HG02798 (cell line): ENCODE measurements around the gene PZP.
"Not testable (repeated sequence)": the region's sequence is repeated elsewhere in the genome, so short reads cannot be mapped to it uniquely, and the experiment has no call there.

Experiments
- ATAC-seq: cut with Tn5 transposase; IDR thresholded peaks from one replicate; pipeline ENCODE4 v1.9.1; 2021; ENCODE audit warnings: mild to moderate bottlenecking; ENCODE audit not compliant: unreplicated experiment, poor library complexity

Gene PZP

DNA sequence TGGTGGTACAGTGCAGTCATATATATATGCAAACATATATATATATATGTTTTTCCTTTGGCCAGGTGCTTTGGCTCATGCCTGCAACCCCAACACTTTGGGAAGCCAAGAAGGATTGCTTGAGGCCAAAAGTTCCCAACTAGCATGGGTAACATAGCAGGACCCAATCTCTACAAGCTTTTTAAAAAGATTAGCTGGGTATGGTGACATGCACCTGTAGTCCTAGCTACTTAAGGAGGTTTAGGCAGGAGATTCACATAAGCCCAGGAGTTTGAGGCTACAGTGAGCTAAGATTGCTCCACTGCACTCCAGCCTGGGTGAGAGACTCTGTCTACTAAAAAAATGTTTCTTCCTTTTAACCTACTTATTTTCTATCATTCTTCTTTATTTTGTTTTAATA lies 10.2 kb downstream of the PZP start:
- no peak for ATAC-seq

DNA sequence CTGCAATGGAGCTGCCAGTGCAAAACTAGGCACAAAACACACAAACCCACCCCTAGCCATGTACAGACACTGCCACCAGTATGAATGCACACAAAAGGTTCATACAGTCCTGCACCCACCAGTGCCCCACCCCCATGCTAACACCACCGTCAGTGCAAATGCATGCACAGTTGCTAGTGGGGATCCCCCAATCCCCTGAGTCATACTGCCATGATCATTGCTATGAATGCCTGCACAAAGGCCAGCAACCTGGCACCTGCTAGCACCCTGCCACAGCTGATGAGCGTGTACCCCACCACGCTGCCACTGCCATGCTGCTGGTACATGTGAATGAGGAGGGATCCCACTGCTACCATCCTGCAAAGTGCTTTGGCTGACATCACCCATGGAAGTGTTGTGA lies 23.9 kb downstream of the PZP start:
- no peak for ATAC-seq

DNA sequence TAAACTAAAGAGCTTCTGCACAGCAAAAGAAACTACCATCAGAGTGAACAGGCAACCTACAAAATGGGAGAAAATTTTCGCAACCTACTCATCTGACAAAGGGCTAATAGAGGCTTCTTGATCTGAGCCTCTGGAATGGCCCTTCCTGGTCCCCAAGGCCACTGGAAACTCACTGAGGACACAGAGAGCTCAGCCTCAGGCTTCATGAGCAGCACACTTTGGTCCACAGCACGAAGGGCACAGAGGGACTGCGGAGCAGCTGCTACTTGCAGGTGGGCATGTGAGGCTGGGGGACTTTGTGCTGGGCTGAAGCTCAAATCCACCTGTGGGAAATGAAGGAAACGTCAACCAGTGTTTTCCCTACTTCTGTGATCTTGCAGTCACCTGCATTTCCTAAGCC lies 27.4 kb downstream of the PZP start:
- no peak for ATAC-seq

DNA sequence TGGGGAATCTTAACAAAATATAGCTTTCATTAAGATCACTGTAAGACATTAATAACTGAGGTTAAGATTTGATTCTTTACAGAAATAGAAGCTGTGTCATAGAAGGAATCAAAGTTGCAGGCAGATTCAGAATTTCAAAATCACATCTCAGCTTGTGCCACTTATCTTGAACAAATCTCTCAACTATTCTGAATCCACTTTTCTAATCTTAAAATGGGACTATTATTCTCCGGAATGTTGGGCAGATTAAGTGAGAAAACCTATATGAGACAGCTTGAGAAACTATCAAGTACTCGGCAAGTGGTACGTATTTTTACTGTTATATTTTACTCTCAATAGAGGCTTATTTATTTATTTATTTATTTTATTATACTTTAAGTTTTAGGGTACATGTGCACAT lies 28.4 kb downstream of the PZP start:
- no peak for ATAC-seq

DNA sequence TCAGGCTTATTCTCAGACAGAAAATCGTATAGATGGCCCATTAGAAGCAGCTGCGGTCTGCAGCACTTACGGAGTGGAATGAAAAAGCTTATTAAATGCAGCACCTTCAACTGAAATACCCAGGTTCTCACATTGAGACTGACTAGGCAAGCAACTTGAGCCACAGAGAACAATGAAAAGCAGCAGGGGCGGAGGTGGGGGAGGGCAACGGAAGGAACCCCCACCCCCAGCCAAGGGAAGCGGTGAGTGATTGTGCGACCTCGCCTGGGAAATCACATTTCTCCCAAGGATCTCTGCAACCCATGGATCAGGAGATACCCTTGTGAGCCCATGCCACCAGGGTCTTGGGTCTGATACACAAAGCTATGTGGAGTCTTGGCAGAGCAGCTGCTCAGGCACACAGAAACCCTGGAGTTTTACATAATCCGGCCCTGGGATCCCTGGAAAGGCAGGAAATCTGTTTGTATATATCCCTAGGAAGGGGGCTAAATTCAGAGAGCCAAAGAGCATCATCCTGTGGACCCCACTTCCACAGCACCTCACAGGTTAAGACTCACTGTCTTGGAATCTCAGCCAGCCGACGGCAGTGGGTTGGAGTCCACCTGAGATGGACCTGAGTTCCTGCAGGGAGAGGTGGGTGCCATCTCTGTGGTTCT lies 38.1 kb downstream of the PZP start:
- ATAC-seq, result no peak

DNA sequence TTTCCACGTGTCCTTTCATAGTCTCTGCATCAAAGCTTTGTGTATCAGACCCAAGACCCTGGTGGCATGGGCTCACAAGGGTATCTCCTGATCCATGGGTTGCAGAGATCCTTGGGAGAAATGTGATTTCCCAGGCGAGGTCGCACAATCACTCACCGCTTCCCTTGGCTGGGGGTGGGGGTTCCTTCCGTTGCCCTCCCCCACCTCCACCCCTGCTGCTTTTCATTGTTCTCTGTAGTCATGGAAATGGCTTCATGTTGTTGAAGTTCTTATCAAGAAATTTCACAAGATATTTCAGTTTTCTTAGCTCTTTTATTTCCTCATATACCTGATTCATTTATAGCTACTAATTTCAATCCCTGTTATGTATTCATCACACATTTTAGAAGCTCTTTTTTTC lies 40.9 kb downstream of the PZP start:
- not testable (repeated sequence) for ATAC-seq

DNA sequence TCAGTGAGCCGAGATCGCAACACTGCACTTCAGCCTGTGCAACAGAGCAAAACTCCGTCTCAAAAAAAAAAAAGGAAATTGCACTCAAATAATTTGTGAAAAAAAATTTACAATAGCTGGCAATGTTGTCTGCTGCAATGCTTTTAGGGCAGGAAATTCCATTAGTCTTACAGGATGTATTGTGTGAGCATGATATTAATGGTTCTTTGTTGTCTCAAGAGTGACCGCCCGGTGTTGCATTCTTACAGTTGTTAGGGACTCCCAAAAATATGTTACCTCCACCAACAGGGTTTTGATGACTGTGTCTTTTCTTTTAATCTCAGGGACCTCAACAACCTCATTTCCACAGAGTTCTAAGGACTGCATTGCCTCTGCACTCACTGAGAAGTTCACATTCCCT lies 44.8 kb downstream of the PZP start:
- ATAC-seq, result no peak

DNA sequence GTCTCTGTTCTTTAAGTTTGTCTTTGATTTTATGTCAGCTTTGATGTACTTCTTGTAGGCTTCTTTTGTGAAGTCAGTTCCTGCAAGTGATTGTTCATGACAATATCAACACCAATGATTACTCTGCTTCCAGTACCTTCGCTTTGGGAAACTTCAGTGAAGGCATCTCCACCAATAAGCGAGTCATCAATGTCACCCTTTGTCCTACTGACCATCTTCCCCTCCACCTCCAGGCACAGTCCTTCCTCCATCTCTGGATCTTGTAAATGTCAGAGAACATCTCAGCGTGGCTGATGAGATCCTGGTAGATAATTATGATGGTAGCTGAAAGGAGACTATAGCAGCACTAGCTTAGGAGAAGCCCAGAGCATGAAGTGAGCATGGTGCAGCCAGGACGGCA lies 52.1 kb downstream of the PZP start:
- no peak for ATAC-seq

DNA sequence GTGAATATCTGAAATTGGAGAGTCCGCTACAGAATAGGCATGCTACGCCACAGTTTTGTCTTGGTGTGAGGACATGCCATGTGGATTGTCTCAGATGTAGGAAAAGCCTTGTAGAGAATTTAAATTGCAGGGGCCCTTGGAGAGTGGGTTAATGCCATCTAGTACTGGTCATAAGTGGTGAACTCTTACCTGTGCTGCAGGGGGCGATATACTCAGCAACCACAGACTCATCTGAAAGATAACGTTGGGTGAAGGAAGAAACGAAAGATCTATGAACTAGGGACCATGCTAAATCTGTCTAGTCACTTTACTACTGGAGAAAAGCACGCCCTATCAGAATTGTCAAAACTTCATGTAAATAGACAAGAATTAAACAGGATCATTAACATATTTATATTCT lies 58.8 kb downstream of the PZP start:
- ATAC-seq, result no peak

DNA sequence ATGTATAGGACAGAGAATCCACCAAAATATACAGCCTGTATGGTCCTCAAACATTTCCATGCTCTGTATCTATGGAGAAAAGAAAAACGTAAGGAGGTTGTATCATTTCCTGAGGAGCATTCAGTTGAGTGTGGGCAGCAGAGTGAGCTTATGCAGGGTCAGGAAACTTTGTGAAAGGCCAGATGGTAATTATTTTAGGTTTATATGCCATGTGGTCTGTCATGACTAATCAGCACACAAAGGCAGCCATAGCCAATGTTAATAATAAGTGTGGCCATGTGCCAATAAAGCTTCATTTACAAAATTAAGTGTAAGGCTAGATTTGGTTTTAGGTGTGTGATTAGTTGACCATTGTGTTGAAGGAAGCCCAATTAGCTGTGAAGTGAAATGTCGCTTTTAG lies 59.3 kb downstream of the PZP start:
- ATAC-seq, result no peak

DNA sequence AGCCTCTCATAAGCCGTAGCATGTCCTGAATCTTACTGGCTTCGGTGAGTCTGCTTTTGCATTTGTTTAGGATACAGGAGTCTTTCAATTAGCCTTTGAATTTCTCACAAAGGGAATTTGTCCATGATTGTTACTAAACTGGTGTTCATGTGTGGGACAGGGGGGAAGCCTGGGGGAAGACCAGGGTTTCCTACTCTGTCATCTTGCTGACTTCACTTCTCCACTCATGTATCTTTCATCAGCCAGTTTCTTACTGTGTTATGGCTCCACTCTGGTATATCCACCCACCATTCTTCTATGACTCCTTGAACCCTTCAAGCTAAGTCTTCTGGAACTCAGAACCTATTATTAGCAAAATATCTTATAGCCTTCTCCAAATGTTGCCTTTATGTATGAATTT lies 60.7 kb downstream of the PZP start:
- ATAC-seq, result no peak

DNA sequence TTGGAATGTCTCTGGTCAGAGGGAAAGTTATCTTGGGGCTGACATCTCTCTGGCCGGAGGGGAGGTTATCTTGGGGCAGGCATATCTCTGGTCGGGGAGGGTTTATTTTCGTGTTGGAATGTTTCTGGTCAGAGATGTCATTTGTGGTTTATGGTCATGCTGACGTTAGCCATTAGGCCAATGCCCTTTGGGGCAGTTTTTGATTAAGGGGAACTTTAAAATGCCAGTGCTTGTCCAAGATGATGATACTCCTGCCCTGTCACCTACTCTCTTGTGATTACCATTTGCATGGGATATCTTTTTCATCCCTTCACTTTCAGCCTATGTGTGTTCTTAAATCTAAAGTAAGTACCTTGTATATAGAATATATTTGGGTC lies 63.5 kb downstream of the PZP start:
- no peak for ATAC-seq

DNA sequence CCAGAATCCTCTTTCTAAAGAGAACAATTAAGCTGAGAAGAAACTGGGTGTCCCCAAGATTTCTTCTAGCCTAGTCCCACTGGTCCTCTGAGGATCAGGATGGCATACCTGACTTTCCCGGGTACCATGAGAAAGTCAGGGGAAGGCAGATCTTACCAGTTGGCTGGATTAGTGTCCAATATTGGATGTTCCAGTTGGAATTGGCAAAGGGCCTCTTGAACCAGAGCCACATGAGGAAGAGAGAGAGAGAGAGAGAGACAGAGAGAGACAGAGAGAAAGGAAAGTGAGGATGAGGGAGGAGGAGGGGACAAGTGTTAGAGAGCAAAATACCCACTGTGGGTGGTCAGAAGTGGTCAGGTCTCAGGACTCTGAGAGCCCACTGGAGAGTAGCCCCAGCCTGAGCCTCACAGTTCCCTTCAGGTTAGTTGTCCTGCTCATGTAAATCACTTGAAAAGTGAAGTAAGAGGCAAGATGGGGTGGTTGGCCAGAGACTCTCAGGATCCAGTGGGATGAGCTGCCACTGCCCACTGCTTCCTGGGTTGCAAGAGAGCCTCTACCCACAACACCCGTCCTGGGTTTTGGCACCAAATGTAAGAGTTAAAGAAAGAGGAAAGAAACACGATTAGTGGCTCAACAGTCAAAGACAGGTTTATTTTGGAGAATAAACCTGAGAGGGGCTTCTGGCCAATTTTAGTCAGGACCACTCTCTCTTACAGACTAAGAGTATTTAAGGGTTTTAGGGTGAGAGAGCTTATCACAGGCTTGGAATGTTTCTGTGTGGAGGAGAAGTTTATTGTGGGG lies 64.1 kb downstream of the PZP start:
- no peak for ATAC-seq

DNA sequence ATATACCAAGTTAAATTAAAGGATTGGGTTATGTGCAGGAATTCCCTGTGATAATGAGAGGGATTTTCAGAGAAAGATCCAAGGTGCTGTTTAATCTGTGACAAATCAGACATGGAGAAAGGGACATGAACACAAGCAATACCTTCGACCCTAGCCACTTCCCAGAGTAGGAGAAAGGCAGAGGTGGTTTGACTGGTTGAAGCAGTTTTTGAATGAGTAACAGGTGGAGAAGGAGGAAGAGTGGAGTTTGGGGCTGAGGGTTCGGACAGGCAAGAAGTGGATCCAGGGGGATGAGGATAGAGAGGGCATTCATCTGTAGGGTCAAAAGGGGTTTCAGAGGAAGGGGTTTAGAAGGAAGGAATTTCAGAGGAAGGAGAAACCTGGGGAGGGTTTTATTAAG lies 65.1 kb downstream of the PZP start:
- no peak for ATAC-seq

DNA sequence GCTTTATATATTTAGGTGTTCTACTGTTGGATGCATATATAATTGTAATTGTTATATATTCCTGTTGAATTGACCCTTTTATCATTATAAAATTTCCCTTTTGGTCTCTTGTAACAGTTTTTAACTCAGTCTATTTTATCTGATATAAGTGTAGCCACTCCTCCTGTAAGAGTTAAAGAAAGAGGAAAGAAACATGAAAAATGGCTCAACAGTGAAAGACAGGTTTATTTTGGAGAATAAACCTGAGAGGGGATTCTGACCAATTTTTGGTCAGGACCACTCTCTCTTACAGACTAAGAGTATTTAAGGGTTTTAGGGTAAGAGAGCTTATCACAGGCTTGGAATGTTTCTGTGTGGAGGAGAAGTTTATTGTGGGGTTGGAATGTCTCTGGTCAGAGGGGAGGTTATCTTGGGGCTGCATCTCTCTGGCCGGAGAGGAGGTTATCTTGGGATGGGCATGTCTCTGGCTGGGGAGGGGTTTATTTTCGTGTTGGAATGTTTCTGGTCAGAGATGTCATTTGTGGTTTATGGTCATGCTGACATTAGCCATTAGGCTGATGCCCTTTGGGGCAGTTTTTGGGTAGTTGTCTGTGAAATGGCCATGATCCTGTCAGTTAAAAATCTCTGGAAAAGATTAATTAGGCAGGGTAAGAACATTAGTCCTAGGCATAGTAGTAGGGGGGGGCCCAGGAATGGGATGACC lies 68.5 kb downstream of the PZP start:
- ATAC-seq, result not testable (repeated sequence)

DNA sequence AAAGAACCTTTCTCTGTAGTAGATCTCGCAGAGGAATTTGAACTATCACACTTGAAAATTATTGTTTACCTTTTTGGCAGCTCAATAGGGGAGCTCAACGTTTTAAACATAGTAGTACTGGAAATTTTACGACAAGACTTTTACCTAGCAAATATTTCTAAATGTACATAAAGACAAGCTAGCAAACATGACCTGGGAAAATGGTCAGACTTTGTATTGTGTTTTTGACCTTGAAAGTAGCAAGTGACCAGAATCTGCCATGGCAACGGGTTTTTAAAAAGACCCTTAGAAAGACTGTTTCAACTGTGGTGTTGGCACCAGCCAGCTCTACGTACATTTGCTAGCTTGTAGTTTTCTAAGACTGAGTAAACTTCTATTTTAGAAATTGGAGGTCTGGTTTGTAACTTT lies 72.3 kb downstream of the PZP start:
- no peak for ATAC-seq

DNA sequence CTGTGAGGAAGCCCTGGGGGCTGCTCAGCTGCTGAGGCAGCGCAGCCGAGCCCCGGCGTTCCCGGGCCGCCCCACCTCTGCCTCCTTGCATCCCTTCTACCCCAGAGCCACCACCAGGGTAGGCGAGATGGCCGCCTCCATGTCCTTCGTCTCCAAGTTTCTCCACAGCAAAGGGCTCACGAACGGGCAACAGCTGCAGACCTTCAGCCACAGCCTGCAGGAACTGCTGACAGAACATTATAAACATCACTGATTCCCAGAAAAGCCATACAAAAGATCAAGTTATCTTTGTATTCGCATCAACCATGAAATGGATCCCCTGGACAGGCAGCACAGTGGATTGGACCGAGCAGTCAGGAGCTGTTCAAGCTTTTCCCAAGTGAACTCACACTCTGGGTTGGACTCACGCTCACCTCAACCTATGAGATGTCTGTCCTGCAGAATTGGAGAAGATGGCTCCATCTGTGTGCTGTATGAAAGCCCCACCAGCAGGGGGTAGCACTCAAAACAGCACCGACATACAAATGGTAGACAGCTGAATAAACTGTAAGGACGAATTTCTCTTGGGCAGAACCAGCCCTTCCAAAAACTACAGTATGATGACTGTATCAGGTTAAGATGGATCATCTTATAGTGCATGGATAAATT lies 73.1 kb downstream of the PZP start:
- no peak for ATAC-seq

DNA sequence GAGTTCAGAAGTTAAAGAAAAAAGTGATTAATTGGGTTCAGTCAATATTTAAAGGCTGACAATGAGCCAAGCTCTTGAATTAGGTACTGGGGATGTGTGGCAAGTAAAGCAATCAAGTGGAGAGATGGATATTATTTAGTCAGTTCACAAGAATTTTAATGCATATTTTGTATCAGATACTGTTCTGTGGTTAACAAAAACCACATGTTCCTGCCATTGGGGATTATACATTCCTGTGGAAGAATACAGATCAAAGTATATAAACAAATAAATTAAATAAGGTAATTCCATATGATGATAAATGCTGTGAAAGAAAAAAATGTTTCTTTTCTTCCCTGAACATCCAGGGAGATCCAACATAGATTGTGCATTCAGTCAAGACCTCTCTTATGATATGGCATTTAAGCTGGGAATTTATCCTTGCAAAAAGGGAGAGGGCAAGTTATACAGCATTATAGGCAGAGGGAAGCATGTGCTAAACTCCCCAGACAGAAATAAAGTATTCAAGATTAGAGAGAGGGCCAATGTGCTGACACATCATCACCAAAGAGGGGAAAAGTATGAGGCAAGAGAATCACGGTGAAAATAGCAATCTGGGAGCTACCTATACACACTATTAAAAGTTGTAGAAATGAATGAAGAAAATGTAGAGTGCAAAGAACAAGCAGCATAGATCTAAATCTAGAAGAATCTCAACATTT lies 74.8 kb downstream of the PZP start:
- no peak for ATAC-seq

DNA sequence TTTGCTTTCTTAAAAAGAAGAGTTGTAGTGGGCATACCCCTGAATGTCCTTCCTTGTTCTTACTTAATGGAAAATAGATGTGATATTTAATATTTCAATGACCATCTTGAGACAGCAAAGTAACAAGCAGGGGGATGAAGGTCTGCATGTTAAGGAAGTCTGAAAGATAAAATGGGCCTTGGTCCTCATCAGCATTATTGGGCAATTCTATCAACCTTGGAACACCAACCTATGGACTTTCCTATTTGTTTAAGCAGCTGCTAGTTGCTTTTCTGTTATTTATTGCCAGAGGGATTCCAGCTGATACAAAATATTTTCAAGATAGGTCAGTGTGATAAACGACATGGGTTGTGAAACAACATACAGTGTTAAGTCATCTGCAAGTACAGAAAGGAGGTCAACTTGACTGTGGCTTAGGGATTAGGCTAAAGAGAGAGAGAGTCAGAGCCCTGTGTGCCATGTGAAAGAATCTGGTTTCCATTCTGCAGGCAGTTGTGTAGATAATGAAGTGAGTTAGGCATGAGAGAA lies 76.1 kb downstream of the PZP start:
- no peak for ATAC-seq

DNA sequence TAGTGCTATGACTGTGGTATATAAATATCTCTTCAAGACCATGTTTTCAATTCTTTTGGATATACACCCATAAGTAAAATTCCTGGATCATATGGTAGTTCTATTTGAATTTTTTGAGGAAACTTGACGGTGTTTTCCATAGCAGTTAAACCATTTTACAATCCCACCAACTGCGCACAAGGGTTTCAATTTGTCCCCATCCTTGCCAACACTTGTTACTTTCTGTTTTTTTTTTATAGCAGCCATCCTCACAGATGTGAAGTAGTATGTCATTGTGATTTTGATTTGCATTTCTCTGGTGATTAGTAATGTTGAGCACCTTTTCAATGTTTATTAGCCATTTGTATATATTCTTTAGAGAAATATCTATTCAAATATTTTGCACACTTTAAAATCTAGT lies 78.0 kb downstream of the PZP start:
- ATAC-seq, result no peak
